ENCODE data around the gene PKD2L1. TPM values are rescaled to one million over a fixed set of nuclear protein-coding genes. Genes with fewer than 3 reads are reported as not detected.

PKD2L1 gene
- total RNA-seq, 2 experiments from 2014 or later, result 0.76 TPM; not detected in 1

DNA sequence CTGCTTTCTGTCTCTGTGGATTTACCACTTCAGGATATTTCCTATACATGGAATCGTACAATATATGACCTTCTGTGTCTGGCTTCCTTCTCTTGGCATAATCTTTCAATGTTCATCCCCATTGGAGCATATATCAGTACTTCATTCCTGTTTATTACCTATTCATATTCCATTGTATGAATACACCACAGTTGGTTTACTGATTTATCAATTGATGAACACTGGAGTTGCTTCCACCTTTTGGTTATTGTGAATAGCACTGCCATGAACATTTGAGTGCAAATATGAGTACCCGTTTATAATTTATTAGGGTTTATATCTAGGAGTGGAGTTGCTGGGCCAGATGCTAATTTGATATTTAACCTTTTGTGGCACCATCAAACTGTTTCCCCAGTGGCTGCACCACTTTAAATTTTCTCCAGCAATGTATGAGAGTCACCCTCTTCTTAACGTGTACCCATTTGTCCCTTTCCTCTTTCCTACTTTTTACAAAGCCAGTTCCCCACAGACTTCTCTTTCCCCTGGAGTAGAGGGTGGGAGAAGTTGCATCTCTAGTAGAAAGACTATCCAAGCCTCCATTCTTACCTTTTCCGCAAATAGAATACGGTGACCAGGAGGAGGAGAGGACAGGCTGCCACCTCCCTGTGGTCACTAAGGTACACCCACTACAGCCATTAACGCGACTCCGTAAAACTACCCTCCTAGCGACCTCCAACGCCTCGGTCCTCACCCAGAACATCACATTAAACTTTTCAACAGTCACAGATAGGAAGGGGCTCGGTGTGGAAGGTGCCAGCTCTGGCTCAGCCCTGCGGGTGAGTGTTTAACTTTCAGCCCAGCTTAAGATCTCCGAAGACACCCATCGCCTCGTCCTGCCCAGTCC, 42.6 kb upstream of the PKD2L1 start:
- CTCF ChIA-PET (ENCODE audit: unreplicated experiment), result interaction anchor here (1.0 to 1.1 kb wide), 2 partner anchors 24 to 26 kb away, joined by 3 to 4 read pairs; partner anchors contain the start of gene SCD
- Histone ChIP-seq H3K9me2 (ENCODE audit: insufficient read depth, low read length) (no peaks in the 10 kb centered on the region), H3K4me3 (ENCODE audit: low read depth, low read length, poor library complexity, severe bottlenecking) (peak overlapping the region; percentile 73), H3K79me2 (ENCODE audit: insufficient read depth, low read depth, low read length) (peaks cover 16% of the 10 kb centered on the region; the same call in 1 of the 2 replicates), H2AFZ (ENCODE audit: low read length) (peak overlapping the region; percentile 82), H3K4me1 (ENCODE audit: insufficient read depth, low read length, poor library complexity, severe bottlenecking) (peaks cover 50% of the 10 kb centered on the region), H3K36me3 (ENCODE audit: insufficient read depth, low read length) (no peaks in the 10 kb centered on the region), H4K20me1 (ENCODE audit: insufficient read depth, low read length) (no peaks in the 10 kb centered on the region), H3K9me3 (ENCODE audit: low read length) (no peaks in the 10 kb centered on the region), H3K27ac (ENCODE audit: low read depth, low read length, poor library complexity, severe bottlenecking) (peak overlapping the region; percentile 71), H3K4me2 (ENCODE audit: low read length) (peak overlapping the region; percentile 90)
- TSS peak; percentile 90 for BruUV-seq (replicated peaks)
- POLR2A ChIA-PET, result interaction anchor here (0.7 to 3.6 kb wide), 7 partner anchors 9 to 44 kb away, joined by 3 to 88 read pairs (median 4); partner anchors contain the start of gene SCD
- DNase-seq (ENCODE audit: low spot score), result no peak
- intact Hi-C loops (cut with micrococcal nuclease; ENCODE audit: unreplicated experiment), result loop anchor here (5.0 to 10.0 kb wide), 3 partner anchors 35 to 360 kb away; partner anchors contain the start of gene ERLIN1
- TF ChIP-seq EZH2phosphoT487 (IDR thresholded peaks at IDR 0.05; ENCODE audit: borderline replicate concordance, low read depth, low read length), result no peak
- TF ChIP-seq, protein P1, sequence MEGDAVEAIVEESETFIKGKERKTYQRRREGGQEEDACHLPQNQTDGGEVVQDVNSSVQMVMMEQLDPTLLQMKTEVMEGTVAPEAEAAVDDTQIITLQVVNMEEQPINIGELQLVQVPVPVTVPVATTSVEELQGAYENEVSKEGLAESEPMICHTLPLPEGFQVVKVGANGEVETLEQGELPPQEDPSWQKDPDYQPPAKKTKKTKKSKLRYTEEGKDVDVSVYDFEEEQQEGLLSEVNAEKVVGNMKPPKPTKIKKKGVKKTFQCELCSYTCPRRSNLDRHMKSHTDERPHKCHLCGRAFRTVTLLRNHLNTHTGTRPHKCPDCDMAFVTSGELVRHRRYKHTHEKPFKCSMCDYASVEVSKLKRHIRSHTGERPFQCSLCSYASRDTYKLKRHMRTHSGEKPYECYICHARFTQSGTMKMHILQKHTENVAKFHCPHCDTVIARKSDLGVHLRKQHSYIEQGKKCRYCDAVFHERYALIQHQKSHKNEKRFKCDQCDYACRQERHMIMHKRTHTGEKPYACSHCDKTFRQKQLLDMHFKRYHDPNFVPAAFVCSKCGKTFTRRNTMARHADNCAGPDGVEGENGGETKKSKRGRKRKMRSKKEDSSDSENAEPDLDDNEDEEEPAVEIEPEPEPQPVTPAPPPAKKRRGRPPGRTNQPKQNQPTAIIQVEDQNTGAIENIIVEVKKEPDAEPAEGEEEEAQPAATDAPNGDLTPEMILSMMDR (conservative IDR thresholded peaks at IDR 0.05; ENCODE audit: low read length), result no peak

DNA sequence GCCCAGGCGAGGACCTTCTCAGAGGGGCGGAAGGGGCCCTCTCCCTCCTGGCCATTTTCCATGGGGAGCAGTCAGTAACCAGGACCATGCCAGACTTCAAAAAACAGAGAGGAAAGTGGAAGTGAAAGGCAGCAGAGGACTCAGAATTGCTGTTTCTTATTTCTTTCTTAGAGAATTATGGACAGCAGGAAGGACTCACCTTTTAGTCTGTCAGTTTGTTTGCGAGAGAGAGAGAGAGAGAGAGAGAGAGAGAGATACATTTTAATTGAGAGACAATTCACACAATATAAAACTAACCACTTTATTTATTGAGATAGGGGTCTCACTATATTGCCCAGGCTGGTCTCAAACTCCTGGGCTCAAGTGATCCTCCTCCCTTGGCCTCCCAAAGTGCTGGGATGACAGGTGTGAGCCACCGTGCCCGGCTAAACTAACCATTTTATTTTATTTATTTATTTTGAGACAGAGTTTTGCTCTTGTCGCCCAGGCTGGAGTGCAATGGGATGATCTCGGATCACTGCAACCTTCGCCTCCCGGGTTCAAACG, 41.5 kb upstream of the PKD2L1 start:
- Histone ChIP-seq H3K27ac (ENCODE audit: low read depth, low read length, poor library complexity, severe bottlenecking) (peak overlapping the region; percentile 50), H3K9me3 (ENCODE audit: low read length) (no peaks in the 10 kb centered on the region), H3K79me2 (ENCODE audit: insufficient read depth, low read depth, low read length) (peaks cover 16% of the 10 kb centered on the region; the same call in 1 of the 2 replicates), H4K20me1 (ENCODE audit: insufficient read depth, low read length) (no peaks in the 10 kb centered on the region), H3K36me3 (ENCODE audit: insufficient read depth, low read length) (no peaks in the 10 kb centered on the region), H2AFZ (ENCODE audit: low read length) (peak overlapping the region; percentile 57; the same call in 1 of the 2 replicates), H3K4me2 (ENCODE audit: low read length) (peak overlapping the region; percentile 45), H3K4me1 (ENCODE audit: insufficient read depth, low read length, poor library complexity, severe bottlenecking) (peaks cover 46% of the 10 kb centered on the region), H3K9me2 (ENCODE audit: insufficient read depth, low read length) (no peaks in the 10 kb centered on the region), H3K4me3 (ENCODE audit: low read depth, low read length, poor library complexity, severe bottlenecking) (peak overlapping the region; percentile 13)
- intact Hi-C loops (cut with micrococcal nuclease; ENCODE audit: unreplicated experiment), result loop anchor here (1.0 to 10.0 kb wide), 4 partner anchors 24 to 359 kb away; partner anchors contain the start of genes ERLIN1 and SCD
- no peak for DNase-seq (ENCODE audit: low spot score)
- ChIA-PET POLR2A (interaction anchor here (0.9 to 3.6 kb wide), 9 partner anchors 9 to 59 kb away, joined by 3 to 83 read pairs (median 5); partner anchors contain the start of gene SCD), CTCF (ENCODE audit: unreplicated experiment) (no interaction called here)
- no TSS peak for BruUV-seq (replicated peaks)
- TF ChIP-seq, protein P1 (conservative IDR thresholded peaks at IDR 0.05; ENCODE audit: low read length), result no peak
- TF ChIP-seq EZH2phosphoT487 (IDR thresholded peaks at IDR 0.05; ENCODE audit: borderline replicate concordance, low read depth, low read length), result no peak
